Pancreas (tissue), 10 donors: ENCODE measurements around the gene MAPK4. TPM values are rescaled to one million over a fixed set of nuclear protein-coding genes. Genes with fewer than 3 reads are reported as not detected.

ENCODE experiments used
- ATAC-seq, 4 donors: fragments of 200-7000 bp; cut with Tn5 transposase; one replicate each; pipeline versions ENCODE4 v1.8.0 to v1.9.1; 2020; ENCODE audit warnings: mild to moderate bottlenecking in 4 of 4, moderate library complexity in 4 of 4
- DNase-seq, 6 donors: peaks; one replicate each; pipeline ENCODE4 v3.0.0-alpha.2; 2020
- FAIRE-seq: peaks from 2 replicates; lab custom pipeline; 2012; peaks lifted over from hg19 to GRCh38; lab: Jason Lieb, UNC
- H3K27ac ChIP-seq, 4 donors: fragments of 200-600 bp; sonication (generic); 1 replicate in 3 of 4; 2 replicates in 1 of 4; pipeline versions ENCODE4 v1.5.0 to v1.8.0; 2020
- H3K27me3 ChIP-seq, 4 donors: fragments of 200-600 bp; one replicate each; pipeline ENCODE4 v1.8.0; 2021
- H3K36me3 ChIP-seq, 3 donors: fragments of 200-600 bp; sonication (generic) in 1 of 3; one replicate each; pipeline versions ENCODE4 v1.5.0 to v1.8.0; 2020 to 2021
- H3K4me1 ChIP-seq, 3 donors: fragments of 200-600 bp; one replicate each; pipeline ENCODE4 v1.8.0; 2021
- H3K4me3 ChIP-seq, 4 donors: fragments of 200-600 bp; sonication (generic) in 2 of 4; one replicate each; pipeline versions ENCODE4 v1.5.0 to v1.8.0; 2020 to 2021
- H3K9me3 ChIP-seq, 4 donors: fragments of 200-600 bp; one replicate each; pipeline ENCODE4 v1.8.0; 2021
- WGBS, 2 donors: extraction: QIAGEN DNeasy Blood & Tissue Kit; methylation state at CpG; one replicate each; pipeline ENCODE4 v1.1.7; 2013; 5-methylcytosine and 5-hydroxymethylcytosine counted together
- intact Hi-C, 3 donors: fragments of 100-400 bp; cut with DNase I; formaldehyde crosslinking; loops; one replicate each; pipeline versions ENCODE4 v1.11.1 to v1.14.2; 2022
- polyA plus RNA-seq, 2 donors: library from polyadenylated mRNA; stranded (reverse); fragments of 200-250 nt; gene quantifications; one replicate each; pipeline ENCODE4 v1.2.3, GENCODE V29; 2013
- total RNA-seq, 6 donors: library from RNA; stranded (reverse); fragmentation: NEBNext Ultra II Directional in 4 of 6; extraction: Animal tissue kit (Norgen Biotek cat#: 25700) in 4 of 6; gene quantifications; one replicate each; pipeline versions ENCODE4 v1.2.1 to v1.2.4, GENCODE V29; 2021 to 2023
- TF ChIP-seq, protein P1 (sequence below), 4 donors: fragments of 200-600 bp; sonication (generic) in 3 of 4; IDR thresholded peaks; one replicate each; pipeline versions ENCODE4 v1.5.0 to v1.8.0; 2021; ENCODE audit warnings: antibody characterized with exemption in 4 of 4
- donor health status: healthy with polysubstance abuse.
- donor health status: DM: no; HTN: no; CAD: no; lungs with moderate emphysema.
- donor health status: DM: no; HTN: no; CAD: no.
- donor health status: control.
- donor health status: control.
- donor health status: Bipolar disorder and iron deficiency.
- donor health status: DM: yes; HTN: yes; CAD: no.
- donor health status: DM: no; HTN: no; CAD: no.
- donor health status: DM: no; HTN: no; CAD: no.
- donor health status: DM: yes; HTN: yes; CAD: no.

The MAPK4 gene
- total and polyA plus RNA-seq, 8 donors, result 0.46 to 2.5 (median 0.80) TPM

DNA sequence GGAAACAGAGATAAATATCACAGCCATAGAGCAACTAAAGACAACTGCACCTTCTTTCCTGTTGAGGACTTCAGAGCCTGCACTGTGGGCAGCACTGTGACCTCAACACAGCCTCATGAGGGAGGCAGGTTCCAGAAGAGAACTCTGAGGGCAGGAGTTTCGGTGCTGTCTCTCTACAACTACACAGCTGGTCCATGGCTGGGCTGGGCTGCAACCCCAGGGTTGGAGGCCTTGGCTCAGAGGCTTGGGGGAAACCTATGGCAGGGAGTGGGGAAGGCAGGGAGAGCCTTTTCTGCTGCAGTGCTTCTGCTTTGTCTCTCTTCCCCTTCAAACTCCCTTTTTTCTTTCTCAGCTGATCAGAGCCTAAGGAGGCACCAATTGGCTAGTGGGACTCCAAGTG, 193.4 kb downstream of the MAPK4 start:
- DNase-seq, result no peak
- intact Hi-C loops, result no loop called here
- no peaks in the 10 kb centered on the region for H3K27me3 ChIP-seq
- no peak overlapping the region for H3K4me3 ChIP-seq
- H3K9me3 ChIP-seq, result no peaks in the 10 kb centered on the region
- H3K36me3 ChIP-seq, result no peaks in the 10 kb centered on the region
- no peak overlapping the region for H3K27ac ChIP-seq
- no peak for ATAC-seq
- no peaks in the 10 kb centered on the region for H3K4me1 ChIP-seq
- TF ChIP-seq, protein P1, sequence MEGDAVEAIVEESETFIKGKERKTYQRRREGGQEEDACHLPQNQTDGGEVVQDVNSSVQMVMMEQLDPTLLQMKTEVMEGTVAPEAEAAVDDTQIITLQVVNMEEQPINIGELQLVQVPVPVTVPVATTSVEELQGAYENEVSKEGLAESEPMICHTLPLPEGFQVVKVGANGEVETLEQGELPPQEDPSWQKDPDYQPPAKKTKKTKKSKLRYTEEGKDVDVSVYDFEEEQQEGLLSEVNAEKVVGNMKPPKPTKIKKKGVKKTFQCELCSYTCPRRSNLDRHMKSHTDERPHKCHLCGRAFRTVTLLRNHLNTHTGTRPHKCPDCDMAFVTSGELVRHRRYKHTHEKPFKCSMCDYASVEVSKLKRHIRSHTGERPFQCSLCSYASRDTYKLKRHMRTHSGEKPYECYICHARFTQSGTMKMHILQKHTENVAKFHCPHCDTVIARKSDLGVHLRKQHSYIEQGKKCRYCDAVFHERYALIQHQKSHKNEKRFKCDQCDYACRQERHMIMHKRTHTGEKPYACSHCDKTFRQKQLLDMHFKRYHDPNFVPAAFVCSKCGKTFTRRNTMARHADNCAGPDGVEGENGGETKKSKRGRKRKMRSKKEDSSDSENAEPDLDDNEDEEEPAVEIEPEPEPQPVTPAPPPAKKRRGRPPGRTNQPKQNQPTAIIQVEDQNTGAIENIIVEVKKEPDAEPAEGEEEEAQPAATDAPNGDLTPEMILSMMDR (IDR thresholded peaks at IDR 0.05), result no peak
- WGBS, 2 donors, result 94% methylated on average over 1 of the region's 1 CpG
- FAIRE-seq, result no peak

DNA sequence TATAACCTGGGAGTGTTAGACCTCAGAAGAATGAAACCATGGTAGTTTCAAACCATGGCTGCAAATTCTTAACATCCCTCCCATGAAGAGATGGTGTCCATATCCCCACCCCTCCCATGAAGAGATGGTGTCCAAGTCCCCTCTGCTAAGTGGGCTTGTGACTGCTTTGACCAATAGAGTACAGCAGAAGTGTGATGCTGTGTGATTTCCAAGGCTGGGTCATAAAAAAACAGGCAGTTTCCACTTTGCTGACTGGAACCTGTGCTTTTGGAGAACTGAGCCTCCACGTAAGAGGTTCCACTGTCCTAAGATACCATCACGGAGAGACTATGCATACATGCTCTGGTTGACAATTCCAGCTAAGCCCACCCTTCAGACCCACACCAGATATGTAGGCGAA, 194.4 kb downstream of the MAPK4 start:
- Histone ChIP-seq H3K4me3 (no peak overlapping the region), H3K4me1 (no peaks in the 10 kb centered on the region), H3K36me3 (no peaks in the 10 kb centered on the region), H3K27ac (no peak overlapping the region), H3K9me3 (no peaks in the 10 kb centered on the region), H3K27me3 (no peaks in the 10 kb centered on the region)
- TF ChIP-seq, protein P1 (IDR thresholded peaks at IDR 0.05), result no peak
- DNase-seq, result no peak
- no peak for ATAC-seq
- no peak for FAIRE-seq
- 82 to 94% methylated on average over 3 of the region's 3 CpGs for WGBS, 2 donors
- intact Hi-C loops, result no loop called here

DNA sequence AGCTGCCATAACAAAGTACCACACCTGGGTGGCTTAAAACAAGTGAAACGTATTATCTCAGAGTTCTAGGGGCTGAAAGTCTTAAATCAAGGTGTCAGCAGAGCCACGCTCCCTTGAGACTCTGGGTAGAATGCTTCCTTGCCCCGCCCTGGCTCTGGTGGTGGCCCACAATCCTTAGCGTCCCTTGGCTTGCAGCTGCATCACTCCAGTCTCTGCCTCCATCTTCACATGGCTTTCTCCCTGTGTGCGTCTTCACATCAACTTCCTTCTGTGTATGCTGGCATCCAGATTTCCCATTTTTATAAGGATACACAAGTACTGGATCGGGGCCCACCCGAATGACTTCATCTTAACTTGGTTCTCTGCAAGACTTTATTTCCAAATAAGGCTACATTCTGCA, 197.5 kb downstream of the MAPK4 start:
- WGBS, 2 donors, result 85 to 89% methylated on average over 7 of the region's 7 CpGs
- intact Hi-C loops, result no loop called here
- H3K27ac ChIP-seq, result no peak overlapping the region
- no peaks in the 10 kb centered on the region for H3K27me3 ChIP-seq
- DNase-seq, result no peak
- H3K9me3 ChIP-seq, result no peaks in the 10 kb centered on the region
- no peak overlapping the region for H3K4me3 ChIP-seq
- no peaks in the 10 kb centered on the region for H3K36me3 ChIP-seq
- ATAC-seq, result no peak
- TF ChIP-seq, protein P1 (IDR thresholded peaks at IDR 0.05), result no peak
- no peaks in the 10 kb centered on the region for H3K4me1 ChIP-seq
- FAIRE-seq, result no peak

GRCh38 chr18:50769463-50769862, 209.6 kb downstream of the MAPK4 start:
- H3K4me1 ChIP-seq, result no peaks in the 10 kb centered on the region
- ATAC-seq (no peak), FAIRE-seq (no peak), DNase-seq (no peak)
- H3K27me3 ChIP-seq, result no peaks in the 10 kb centered on the region
- H3K36me3 ChIP-seq, result no peaks in the 10 kb centered on the region
- no peak overlapping the region for H3K4me3 ChIP-seq
- intact Hi-C loops, result no loop called here
- TF ChIP-seq, protein P1 (IDR thresholded peaks at IDR 0.05), result no peak
- H3K27ac ChIP-seq, result no peak overlapping the region
- no peaks in the 10 kb centered on the region for H3K9me3 ChIP-seq

GRCh38 chr18:50775207-50775606, 215.3 kb downstream of the MAPK4 start:
- intact Hi-C loops, result no loop called here
- no peak for DNase-seq
- Histone ChIP-seq H3K4me1 (no peaks in the 10 kb centered on the region), H3K36me3 (no peaks in the 10 kb centered on the region), H3K4me3 (no peak overlapping the region), H3K27ac (no peak overlapping the region), H3K27me3 (no peaks in the 10 kb centered on the region), H3K9me3 (no peaks in the 10 kb centered on the region)
- TF ChIP-seq, protein P1 (IDR thresholded peaks at IDR 0.05), result no peak
- FAIRE-seq, result no peak
- 82 to 88% methylated on average over 9 of the region's 9 CpGs for WGBS, 2 donors
- ATAC-seq, result no peak
